HEK293T (cell line): Measurements from ENCODE around the gene DHRS1.

Experiments
- ARNT ChIP-seq: fragments of 450-650 bp; IDR thresholded peaks from 2 replicates; pipeline ENCODE4 v1.6.1; 2017; ENCODE audit warnings: mild to moderate bottlenecking
- BHLHE40 ChIP-seq: fragments of 450-650 bp; IDR thresholded peaks from 2 replicates; pipeline ENCODE4 v1.6.1; 2016; ENCODE audit warnings: mild to moderate bottlenecking, moderate library complexity, borderline replicate concordance
- CTBP1 ChIP-seq: fragments of 450-650 bp; IDR thresholded peaks from 2 replicates; pipeline ENCODE4 v1.6.1; 2016; ENCODE audit warnings: borderline replicate concordance
- ELF4 ChIP-seq: fragments of 450-650 bp; IDR thresholded peaks from 2 replicates; pipeline ENCODE4 v1.6.1; 2017; ENCODE audit warnings: antibody characterized with exemption
- FOXA1 ChIP-seq: fragments of 450-650 bp; IDR thresholded peaks from 2 replicates; pipeline ENCODE4 v1.6.1; 2016; ENCODE audit warnings: mild to moderate bottlenecking
- FOXK2 ChIP-seq: fragments of 450-650 bp; IDR thresholded peaks from 2 replicates; pipeline ENCODE4 v1.6.1; 2016; ENCODE audit warnings: mild to moderate bottlenecking
- FOXM1 ChIP-seq: fragments of 450-650 bp; IDR thresholded peaks from 2 replicates; pipeline ENCODE4 v1.6.1; 2017; ENCODE audit warnings: mild to moderate bottlenecking, borderline replicate concordance
- HDGF ChIP-seq: fragments of 450-650 bp; IDR thresholded peaks from 2 replicates; pipeline ENCODE4 v1.6.1; 2017; ENCODE audit warnings: antibody characterized with exemption, borderline replicate concordance
- LEF1 ChIP-seq: fragments of 450-650 bp; IDR thresholded peaks from 2 replicates; pipeline ENCODE4 v1.6.1; 2017; ENCODE audit warnings: mild to moderate bottlenecking, borderline replicate concordance
- NFRKB ChIP-seq: fragments of 450-650 bp; IDR thresholded peaks from 2 replicates; pipeline ENCODE4 v1.6.1; 2016; ENCODE audit warnings: mild to moderate bottlenecking, moderate library complexity
- SP1 ChIP-seq: fragments of 450-650 bp; IDR thresholded peaks from 2 replicates; pipeline ENCODE4 v1.6.1; 2017
- SUZ12 ChIP-seq: fragments of 450-650 bp; IDR thresholded peaks from 2 replicates; pipeline ENCODE4 v1.6.1; 2016; ENCODE audit warnings: mild to moderate bottlenecking
- ZNF384 ChIP-seq: fragments of 450-650 bp; IDR thresholded peaks from 2 replicates; pipeline ENCODE4 v1.6.1; 2016
- TF ChIP-seq, protein P1 (sequence below): fragments of 450-650 bp; IDR thresholded peaks from 2 replicates; pipeline ENCODE4 v1.6.1; 2016

DNA sequence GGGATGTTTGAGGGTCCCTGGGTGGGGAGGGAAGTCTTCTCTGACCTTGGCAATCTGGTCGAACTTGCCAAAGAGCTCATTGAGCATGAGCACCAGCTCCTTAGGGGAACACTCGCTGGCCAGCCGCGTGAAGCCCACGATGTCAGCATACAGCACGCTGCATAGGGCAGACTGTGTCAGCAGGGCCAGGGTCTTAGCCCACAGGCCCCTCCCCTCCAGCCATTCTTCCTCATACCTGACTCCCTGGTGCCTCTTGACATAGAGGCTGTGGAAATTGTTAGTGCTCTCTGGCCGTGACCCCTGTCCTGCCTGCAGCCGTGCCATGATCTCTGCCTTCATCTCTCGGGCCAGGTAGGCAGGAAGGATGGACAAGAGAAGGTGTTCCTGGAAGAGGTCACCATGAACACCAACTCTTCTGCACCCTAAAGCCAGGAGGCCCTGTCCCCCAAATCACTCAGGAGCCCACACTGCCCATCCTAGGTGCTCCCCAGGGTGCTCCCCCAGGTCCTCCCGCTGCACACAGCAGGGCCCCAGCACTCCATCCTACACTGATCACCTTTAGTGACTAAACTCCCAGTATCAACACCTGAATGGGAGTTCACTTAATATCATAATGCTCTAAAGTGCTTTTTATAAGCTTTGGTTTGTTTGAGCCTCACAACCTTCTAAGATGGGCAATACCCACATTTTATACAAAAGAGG is 31.5 kb upstream of the DHRS1 start:
- TF ChIP-seq FOXM1 (no peak), FOXK2 (no peak), CTBP1 (no peak), ARNT (no peak), SUZ12 (no peak), FOXA1 (no peak), ELF4 (no peak), LEF1 (no peak), SP1 (no peak), BHLHE40 (no peak), NFRKB (no peak), HDGF (no peak), ZNF384 (no peak)
- TF ChIP-seq, protein P1, sequence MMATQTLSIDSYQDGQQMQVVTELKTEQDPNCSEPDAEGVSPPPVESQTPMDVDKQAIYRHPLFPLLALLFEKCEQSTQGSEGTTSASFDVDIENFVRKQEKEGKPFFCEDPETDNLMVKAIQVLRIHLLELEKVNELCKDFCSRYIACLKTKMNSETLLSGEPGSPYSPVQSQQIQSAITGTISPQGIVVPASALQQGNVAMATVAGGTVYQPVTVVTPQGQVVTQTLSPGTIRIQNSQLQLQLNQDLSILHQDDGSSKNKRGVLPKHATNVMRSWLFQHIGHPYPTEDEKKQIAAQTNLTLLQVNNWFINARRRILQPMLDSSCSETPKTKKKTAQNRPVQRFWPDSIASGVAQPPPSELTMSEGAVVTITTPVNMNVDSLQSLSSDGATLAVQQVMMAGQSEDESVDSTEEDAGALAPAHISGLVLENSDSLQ, result no peak
